Parathyroid adenoma (tissue), 2 donors: ENCODE data around the gene PHOX2A.

Experiments used
- H2AFZ ChIP-seq: fragments of 300-600 bp; sonication (generic); one replicate; pipeline ENCODE4 v1.7.0; 2017; ENCODE audit warnings: antibody characterized with exemption, mild to moderate bottlenecking
- H3K27ac ChIP-seq: fragments of 300-600 bp; sonication (generic); one replicate; pipeline ENCODE4 v1.7.0; 2017
- H3K27me3 ChIP-seq: fragments of 300-600 bp; sonication (generic); one replicate; pipeline ENCODE4 v1.7.0; 2017; ENCODE audit warnings: low read length; ENCODE audit not compliant: control insufficient read depth, insufficient read depth
- H3K36me3 ChIP-seq: fragments of 300-600 bp; sonication (generic); one replicate; pipeline ENCODE4 v1.7.0; 2017; ENCODE audit warnings: low read length; ENCODE audit not compliant: control insufficient read depth, insufficient read depth
- H3K4me1 ChIP-seq: fragments of 300-600 bp; sonication (generic); one replicate; pipeline ENCODE4 v1.7.0; 2017; ENCODE audit warnings: control low read depth
- H3K4me2 ChIP-seq: fragments of 300-600 bp; sonication (generic); one replicate; pipeline ENCODE4 v1.7.0; 2017; ENCODE audit warnings: low read length
- H3K4me3 ChIP-seq: fragments of 300-600 bp; sonication (generic); one replicate; pipeline ENCODE4 v1.7.0; 2017; ENCODE audit warnings: low read depth, low read length
- H3K79me2 ChIP-seq: fragments of 300-600 bp; sonication (generic); one replicate; pipeline ENCODE4 v1.7.0; 2017; ENCODE audit warnings: control low read depth
- H3K9ac ChIP-seq: fragments of 300-600 bp; sonication (generic); one replicate; pipeline ENCODE4 v1.7.0; 2017; ENCODE audit warnings: mild to moderate bottlenecking
- H3K9me3 ChIP-seq: fragments of 300-600 bp; sonication (generic); one replicate; pipeline ENCODE4 v1.7.0; 2017; ENCODE audit warnings: low read length; ENCODE audit not compliant: control insufficient read depth
- CTCF ChIP-seq: fragments of 300-600 bp; sonication (generic); IDR thresholded peaks from one replicate; pipeline ENCODE4 v1.7.0; 2017; ENCODE audit warnings: antibody characterized with exemption, mild to moderate bottlenecking
- donor health status: primary hyperparathyroidism.

Gene PHOX2A

GRCh38 chr11:72238492-72239312, 5.3 kb downstream of the PHOX2A start:
- Histone ChIP-seq H3K27me3 (no peaks in the 10 kb centered on the region), H2AFZ (no peak overlapping the region), H3K9ac (no peak overlapping the region), H3K36me3 (no peaks in the 10 kb centered on the region), H3K79me2 (no peaks in the 10 kb centered on the region), H3K27ac (no peak overlapping the region), H3K9me3 (no peaks in the 10 kb centered on the region), H3K4me3 (no peak overlapping the region), H3K4me1 (peaks cover 3% of the 10 kb centered on the region), H3K4me2 (no peak overlapping the region)
- TF ChIP-seq CTCF, result peak; percentile 2

- peaks cover 3% of the 10 kb centered on the region for H3K4me1 ChIP-seq
- H2AFZ ChIP-seq, result no peak overlapping the region
- peak; percentile 59 for TF ChIP-seq CTCF
- no peaks in the 10 kb centered on the region for H3K27me3 ChIP-seq
- H3K4me2 ChIP-seq, result no peak overlapping the region
- H3K9me3 ChIP-seq, result no peaks in the 10 kb centered on the region
- H3K9ac ChIP-seq, result no peak overlapping the region
- no peak overlapping the region for H3K4me3 ChIP-seq
- no peaks in the 10 kb centered on the region for H3K79me2 ChIP-seq
- H3K36me3 ChIP-seq, result no peaks in the 10 kb centered on the region
- H3K27ac ChIP-seq, result no peak overlapping the region
Measured at GRCh38 chr11:72238040-72238450, 5.9 kb downstream of the PHOX2A start.

GRCh38 chr11:72237112-72237931, 6.7 kb downstream of the PHOX2A start:
- Histone ChIP-seq H3K4me1 (peaks cover 3% of the 10 kb centered on the region), H3K4me3 (no peak overlapping the region), H3K36me3 (no peaks in the 10 kb centered on the region), H2AFZ (no peak overlapping the region), H3K27ac (no peak overlapping the region), H3K27me3 (no peaks in the 10 kb centered on the region), H3K9me3 (no peaks in the 10 kb centered on the region), H3K4me2 (no peak overlapping the region), H3K79me2 (no peaks in the 10 kb centered on the region), H3K9ac (no peak overlapping the region)
- TF ChIP-seq CTCF, result no peak

GRCh38 chr11:72236774-72237111, 7.2 kb downstream of the PHOX2A start:
- Histone ChIP-seq H3K36me3 (no peaks in the 10 kb centered on the region), H3K4me1 (peaks cover 3% of the 10 kb centered on the region)

More at GRCh38 chr11:72236774-72237111, 7.2 kb downstream of the PHOX2A start:
- no peak for TF ChIP-seq CTCF
- H3K27ac ChIP-seq, result no peak overlapping the region
- no peaks in the 10 kb centered on the region for H3K9me3 ChIP-seq
- no peaks in the 10 kb centered on the region for H3K27me3 ChIP-seq
- no peak overlapping the region for H3K4me2 ChIP-seq
- H2AFZ ChIP-seq, result no peak overlapping the region
- no peak overlapping the region for H3K4me3 ChIP-seq
- H3K79me2 ChIP-seq, result no peaks in the 10 kb centered on the region
- no peak overlapping the region for H3K9ac ChIP-seq
